GM19395 (cell line): Measurements from ENCODE around the gene ASB15.
"Not testable (repeated sequence)": the region's sequence is repeated elsewhere in the genome, so short reads cannot be mapped to it uniquely, and the experiment has no call there.

ENCODE experiments used
- ATAC-seq: cut with Tn5 transposase; IDR thresholded peaks from one replicate; pipeline ENCODE4 v1.9.1; 2021; ENCODE audit warnings: mild to moderate bottlenecking, moderate library complexity; ENCODE audit not compliant: unreplicated experiment

ASB15 gene

GRCh38 chr7:123634011-123634573 is 32.5 kb downstream of the ASB15 start:
- not testable (repeated sequence) for ATAC-seq

- peak; percentile 73 for ATAC-seq
These were observed 34.1 kb downstream of the ASB15 start for GRCh38 chr7:123635551-123636359.

DNA sequence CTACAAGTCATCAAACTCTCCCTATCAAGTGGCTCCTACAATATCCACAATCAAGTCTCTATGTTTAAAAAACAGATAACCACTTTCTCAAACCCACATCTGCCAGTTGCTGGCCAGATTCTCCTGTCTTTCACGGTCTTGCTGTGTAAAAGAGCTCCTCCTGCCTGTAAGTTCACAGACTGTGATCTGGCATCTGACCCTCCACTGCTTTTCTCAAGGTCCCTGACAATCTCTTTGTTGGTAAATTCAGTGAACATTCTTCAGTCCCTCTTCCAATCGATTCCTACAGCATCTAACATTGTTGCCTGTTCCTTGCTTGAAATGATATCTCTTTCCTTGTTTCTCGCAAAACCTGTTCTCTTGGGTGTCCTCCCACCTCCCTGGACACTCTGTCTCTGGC is 35.6 kb downstream of the ASB15 start:
- ATAC-seq = no peak

- ATAC-seq = no peak
These were observed 36.3 kb downstream of the ASB15 start for GRCh38 chr7:123637878-123638277.

DNA sequence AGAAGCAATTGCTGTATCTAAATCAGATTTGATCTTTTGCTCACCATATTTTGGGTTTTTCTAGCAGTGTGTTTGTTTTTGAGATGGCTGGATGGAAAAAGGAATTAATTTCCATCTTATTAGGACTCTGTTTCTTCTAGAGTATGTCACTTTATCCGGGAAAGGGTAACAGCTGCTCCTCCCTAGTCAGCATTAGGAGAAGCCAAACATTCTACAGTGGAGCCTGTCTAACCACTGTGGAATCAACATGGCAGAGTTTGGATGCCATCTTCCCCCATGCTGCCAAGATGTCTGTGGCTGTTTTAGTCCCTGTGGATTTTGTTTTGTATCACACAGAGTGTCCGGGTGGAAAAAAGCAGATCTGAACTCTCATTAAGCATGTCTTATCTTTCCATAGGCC is 38.0 kb downstream of the ASB15 start:
- no peak for ATAC-seq

DNA sequence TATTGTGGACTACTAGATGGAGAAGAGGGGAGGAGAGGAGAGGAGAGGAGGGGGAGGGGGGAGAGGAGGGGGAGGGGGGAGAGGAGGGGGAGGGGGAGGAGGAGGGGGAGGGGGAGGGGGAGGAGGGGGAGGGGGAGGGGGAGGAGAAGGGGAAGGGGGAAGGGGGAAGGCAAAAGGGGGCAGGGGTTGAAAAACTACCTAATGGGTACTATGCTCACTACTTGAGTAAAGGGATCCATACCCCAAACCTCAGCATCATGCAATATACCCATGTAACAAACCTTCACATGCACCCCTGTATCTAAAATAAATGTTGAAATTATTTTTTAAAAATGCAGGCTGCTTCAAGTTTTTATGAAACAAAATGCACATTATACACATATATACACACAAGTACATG is 39.0 kb downstream of the ASB15 start:
- no peak for ATAC-seq

DNA sequence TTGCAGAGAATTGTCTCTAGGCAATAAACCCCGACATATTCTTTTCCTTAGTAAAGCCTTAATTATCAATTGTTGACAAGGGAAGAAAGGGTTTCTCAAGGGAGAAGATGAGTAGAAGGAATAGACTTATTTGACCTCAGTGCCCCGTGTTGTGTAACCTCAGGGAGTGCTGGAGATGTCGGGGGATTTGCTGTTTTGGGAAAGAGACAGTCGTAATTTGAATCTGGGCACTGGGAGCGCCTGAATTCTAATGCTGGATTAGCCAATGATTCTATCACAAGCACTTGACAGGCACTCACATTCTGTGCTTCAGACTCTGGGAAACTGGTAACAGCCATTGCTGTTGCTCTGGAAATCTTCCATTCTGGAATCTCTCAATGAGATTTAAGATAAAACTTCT is 40.3 kb downstream of the ASB15 start:
- no peak for ATAC-seq

GRCh38 chr7:123643495-123644441 is 42.1 kb downstream of the ASB15 start:
- no peak for ATAC-seq

- no peak for ATAC-seq
These were observed 43.9 kb downstream of the ASB15 start for GRCh38 chr7:123645516-123645915.

DNA sequence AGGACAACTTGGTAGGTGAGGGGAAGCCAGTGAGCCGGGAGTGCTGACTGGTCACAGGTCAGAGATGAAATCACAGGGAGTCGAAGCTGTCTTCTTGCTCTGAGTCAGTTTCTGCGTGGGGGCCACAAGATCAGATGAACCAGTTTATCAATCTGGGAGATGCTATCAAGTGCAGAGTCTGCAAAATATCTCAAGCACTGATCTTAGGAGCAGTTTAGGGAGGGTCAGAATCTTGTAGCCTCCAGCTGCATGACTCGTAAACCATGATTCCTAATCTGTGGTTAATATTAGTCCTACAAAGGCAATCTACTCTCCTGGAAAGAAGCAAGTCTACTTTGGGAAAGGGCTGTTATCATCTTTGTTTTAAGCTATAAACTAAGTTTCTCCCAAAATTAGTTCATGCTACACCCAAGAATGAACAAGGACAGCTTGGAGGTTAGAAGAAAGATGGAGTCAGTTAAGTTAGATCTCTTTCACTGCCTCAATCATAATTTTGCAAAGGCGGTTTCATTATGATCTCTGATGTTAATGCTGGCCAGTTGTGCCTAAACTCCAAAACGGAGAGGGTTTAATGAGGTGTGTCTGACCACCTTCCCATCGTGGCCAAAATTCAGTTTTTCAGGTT is 45.6 kb downstream of the ASB15 start:
- ATAC-seq = no peak

- ATAC-seq = no peak
These were observed 48.3 kb downstream of the ASB15 start for GRCh38 chr7:123649964-123650363.

- ATAC-seq = no peak
These were observed 49.0 kb downstream of the ASB15 start for GRCh38 chr7:123650595-123650994.

DNA sequence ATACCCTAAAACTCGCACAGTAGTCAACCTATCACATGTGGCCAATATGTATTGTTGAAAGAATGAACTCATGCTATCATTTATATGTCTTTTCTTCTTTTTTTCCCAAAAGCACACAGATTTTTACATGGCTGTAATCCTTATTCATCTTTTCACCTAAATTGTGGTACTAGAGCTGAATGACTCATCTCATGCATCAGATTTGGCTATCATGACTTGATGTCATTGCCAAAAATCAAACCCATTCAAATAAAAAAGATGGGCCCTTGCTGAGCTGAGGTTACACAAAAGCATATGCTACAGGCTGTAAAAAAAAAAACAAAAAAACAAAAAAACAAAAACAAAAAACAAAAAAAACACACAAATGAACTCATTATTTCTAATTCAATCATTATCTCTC is 50.8 kb downstream of the ASB15 start:
- no peak for ATAC-seq

DNA sequence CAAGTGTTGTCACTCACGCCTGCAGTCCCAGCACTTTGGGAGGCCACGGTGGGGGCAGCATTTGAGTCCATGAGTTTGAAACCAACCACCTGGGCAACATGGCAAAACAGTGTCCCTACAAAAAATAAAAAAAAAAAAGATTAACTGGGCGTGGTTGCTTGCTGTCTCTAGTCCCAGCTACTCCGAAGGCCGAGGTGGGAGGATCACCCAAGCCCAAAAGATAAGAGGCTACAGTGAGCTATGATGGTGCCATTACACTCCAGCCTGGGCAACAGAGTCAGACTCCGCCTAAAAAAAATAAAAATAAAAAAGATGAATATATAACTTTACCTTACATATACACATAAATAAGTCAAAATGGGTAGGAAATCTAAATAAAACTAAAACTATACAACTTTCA is 51.5 kb downstream of the ASB15 start:
- ATAC-seq = no peak

DNA sequence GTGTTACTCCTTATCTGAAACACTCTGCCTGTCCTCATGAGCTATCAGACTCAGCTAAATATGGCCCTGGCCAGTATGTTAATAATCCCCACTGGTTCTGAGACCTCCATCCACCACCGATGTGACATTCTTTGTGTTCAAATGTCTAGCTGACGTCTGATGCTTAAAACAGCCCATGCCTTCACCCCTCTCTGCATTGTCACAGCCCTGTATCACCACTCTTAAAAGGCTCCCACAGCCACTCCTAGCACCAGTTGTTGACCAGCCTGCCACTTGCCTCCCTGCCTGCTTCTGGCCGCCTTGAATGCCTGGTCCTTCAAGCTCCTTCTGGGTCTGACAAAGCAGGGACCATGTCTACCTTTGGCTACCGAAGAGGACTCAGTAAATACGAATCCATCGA is 54.0 kb downstream of the ASB15 start, which contains the start of gene LMOD2:
LMOD2 (plus strand) TSS at position 253 of the 400 bp plus-strand sequence; CDS start at position 351, 98 bp downstream.
- ATAC-seq = no peak

DNA sequence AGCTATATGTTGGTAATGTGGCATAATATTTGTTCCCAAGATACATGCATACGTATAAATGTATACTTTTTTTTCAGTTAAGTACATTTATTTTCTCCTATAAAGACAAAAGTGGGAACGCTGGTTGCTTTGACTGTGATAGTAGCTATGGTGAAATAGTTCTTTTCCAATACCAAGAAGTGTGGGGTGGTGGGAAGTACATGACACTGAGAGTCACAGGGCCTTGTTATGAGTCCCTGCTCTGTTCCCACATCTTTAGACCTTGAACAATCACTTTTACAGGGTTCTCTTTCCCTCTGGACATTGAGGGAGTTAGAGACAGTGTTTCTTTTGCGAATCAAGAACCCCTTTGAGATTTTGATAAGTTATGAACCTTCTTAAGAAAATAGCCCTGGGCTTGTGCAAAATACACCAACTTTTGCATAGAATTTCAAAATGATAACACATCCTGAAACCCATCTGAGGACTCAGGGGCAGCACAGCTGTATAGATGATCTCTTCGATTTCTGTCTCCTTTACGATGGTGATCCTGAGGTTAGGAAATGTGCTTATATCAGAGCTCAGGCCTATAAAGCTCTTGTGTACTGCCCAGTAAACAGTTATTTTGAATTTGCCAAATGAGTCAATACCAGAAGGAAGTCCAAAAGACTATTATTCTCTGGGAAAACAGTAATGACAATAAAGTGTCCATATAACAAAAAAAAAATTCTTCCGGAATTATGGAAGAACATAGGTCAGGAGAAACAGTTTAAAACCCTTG is 55.1 kb downstream of the ASB15 start:
- no peak for ATAC-seq

DNA sequence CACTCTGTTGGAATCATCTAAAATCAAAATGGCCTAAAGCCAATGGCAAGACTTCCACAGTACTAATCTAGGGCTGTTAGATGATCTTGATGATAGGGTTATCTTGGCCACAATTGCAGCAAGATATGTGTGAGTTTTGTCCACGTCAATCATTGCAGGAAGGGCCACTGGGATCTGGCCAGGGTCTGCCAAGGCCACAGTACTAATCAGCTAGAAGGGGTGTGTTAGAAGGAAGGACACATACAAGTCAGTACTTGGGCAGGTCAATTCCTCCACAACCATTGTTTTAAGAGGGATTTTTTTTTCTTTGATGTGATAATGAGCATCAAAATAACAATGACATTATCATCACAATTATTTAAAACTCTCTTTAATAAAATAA is 55.7 kb downstream of the ASB15 start:
- ATAC-seq = no peak

DNA sequence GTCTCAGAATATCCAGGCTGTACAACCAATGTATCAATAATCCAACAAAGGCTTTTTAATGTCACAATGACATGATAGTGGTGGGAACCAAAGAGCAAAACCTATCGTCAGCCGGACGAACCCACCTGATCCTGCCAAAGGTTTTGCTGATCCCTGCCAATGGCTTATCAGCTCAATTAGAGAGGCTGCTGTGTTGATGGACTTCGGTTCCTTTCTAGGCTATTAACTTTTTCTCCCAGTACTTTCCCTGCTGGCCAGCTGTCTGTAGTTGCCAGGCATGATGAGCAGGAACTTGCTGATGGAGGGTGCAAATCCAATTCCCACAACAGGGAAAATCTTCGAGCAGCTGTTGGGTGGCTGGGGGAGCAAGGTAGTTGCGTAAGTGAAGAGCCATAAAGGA is 56.4 kb downstream of the ASB15 start:
- no peak for ATAC-seq

GRCh38 chr7:123660514-123661354 is 59.1 kb downstream of the ASB15 start:
- ATAC-seq = no peak
